Breast epithelium (tissue), 4 donors: ENCODE results near the gene SHC1. TPM values are rescaled to one million over a fixed set of nuclear protein-coding genes. Genes with fewer than 3 reads are reported as not detected.
A peak's percentile ranks its signal among the peaks of the same experiment; 100 is the strongest.
"Not testable (repeated sequence)": the region's sequence is repeated elsewhere in the genome, so short reads cannot be mapped to it uniquely, and the experiment has no call there.

Source experiments
- DNase-seq, 2 donors: peaks; one replicate each; pipeline ENCODE4 v3.0.0-alpha.2; 2019; ENCODE audit warnings: low spot score in 2 of 2
- H3K27ac ChIP-seq, 2 donors: fragments of 200-600 bp; sonication (generic) in 1 of 2; one replicate each; pipeline ENCODE4 v1.5.1; 2016 to 2019; ENCODE audit warnings: mild to moderate bottlenecking in 1 of 2
- H3K27me3 ChIP-seq, 2 donors: fragments of 200-600 bp; sonication (generic) in 1 of 2; one replicate each; pipeline versions ENCODE4 v1.5.1 to v1.6.0; 2017 to 2019; ENCODE audit warnings: control low read depth in 1 of 2, mild to moderate bottlenecking in 1 of 2
- H3K36me3 ChIP-seq: fragments of 200-600 bp; one replicate; pipeline ENCODE4 v1.5.1; 2019
- H3K4me1 ChIP-seq, 2 donors: fragments of 200-600 bp; sonication (generic); one replicate each; pipeline ENCODE4 v1.5.1; 2016 to 2019; ENCODE audit warnings: control low read depth in 1 of 2
- H3K4me3 ChIP-seq, 3 donors: fragments of 200-600 bp; sonication (generic); 1 replicate in 2 of 3; 2 replicates in 1 of 3; pipeline ENCODE4 v1.5.1; 2016 to 2019; ENCODE audit warnings: mild to moderate bottlenecking in 3 of 3, moderate library complexity in 2 of 3
- H3K9me3 ChIP-seq, 2 donors: fragments of 200-600 bp; sonication (generic) in 1 of 2; one replicate each; pipeline ENCODE4 v1.5.1; 2016 to 2019; ENCODE audit warnings: control low read depth in 1 of 2
- POLR2A ChIP-seq: fragments of 450-650 bp; IDR thresholded peaks from one replicate; pipeline ENCODE4 v1.6.1; 2016; ENCODE audit warnings: antibody characterized with exemption, mild to moderate bottlenecking, moderate library complexity
- POLR2AphosphoS5 ChIP-seq, 3 donors: sonication (generic); formaldehyde crosslinking; IDR thresholded peaks; one replicate each; pipeline ENCODE4 v1.6.1; 2017; ENCODE audit warnings: antibody characterized with exemption in 3 of 3
- intact Hi-C: fragments of 100-400 bp; cut with DNase I; formaldehyde crosslinking; loops from one replicate; pipeline ENCODE4 v1.15.1; 2023; ENCODE audit warnings: low total_unique reads
- total RNA-seq, 3 donors: library from RNA; depleted of rRNA; stranded (reverse); fragments of >200 nt; gene quantifications; one replicate each; pipeline ENCODE4 v1.1.0, GENCODE V29; 2016
- TF ChIP-seq, protein P1 (sequence below), 3 donors: fragments of 450-650 bp; IDR thresholded peaks; one replicate each; pipeline ENCODE4 v1.5.1; 2016 to 2017; ENCODE audit warnings: antibody characterized with exemption in 3 of 3, mild to moderate bottlenecking in 3 of 3, moderate library complexity in 3 of 3

The SHC1 gene
- total RNA-seq, 3 donors from 2014 or later = 94.4 to 177 (median 134) TPM

DNA sequence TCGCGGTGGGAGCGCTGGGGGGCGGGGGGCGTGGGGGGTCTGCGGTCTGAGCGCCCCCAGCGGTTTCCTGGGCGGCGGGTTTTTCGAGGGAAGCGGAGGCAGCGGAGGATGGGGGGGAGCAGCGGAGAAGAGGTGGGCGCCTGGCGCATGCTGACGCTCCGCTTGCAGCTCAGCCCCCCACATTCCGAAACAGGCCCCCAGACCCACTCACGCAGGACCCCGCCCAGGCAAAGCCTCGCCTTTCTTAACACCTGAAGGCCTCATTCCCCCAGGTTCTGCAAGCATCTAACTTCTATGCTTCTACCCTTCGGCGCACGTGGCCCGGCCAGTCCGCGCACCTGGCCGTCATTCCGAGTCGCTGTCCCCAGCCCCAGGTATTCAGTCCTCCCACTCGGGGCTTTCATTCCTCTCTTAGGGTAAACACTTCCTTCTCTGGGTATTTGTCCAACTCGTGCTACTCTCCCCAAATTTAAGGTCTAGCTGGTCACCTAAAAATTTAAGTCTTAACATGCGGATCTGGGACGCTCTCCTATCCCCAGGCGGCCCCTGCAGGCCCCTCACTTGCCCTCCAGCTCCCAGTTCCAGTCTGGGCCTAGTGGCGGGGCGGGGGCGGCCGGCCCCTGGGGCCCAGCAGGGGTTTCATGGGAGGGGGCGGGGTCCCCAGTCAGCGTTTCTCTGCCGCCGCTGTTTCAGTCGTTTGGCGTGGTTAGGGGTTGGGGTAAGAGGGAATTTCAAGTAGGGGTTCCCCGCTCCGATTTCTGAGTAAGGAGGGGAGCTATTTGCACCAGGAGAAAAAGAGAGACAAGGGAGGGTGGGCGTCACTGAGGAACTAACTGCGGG, 29.2 kb upstream of the SHC1 start:
- Histone ChIP-seq H3K4me1 (peaks cover 13 to 17% of the 10 kb centered on the region in 2 donors), H3K9me3 (no peaks in the 10 kb centered on the region), H3K27ac (peak overlapping the region; percentile 98 to 99), H3K4me3 (peak overlapping the region; percentile 89 to 95 (median 89)), H3K36me3 (no peaks in the 10 kb centered on the region), H3K27me3 (no peaks in the 10 kb centered on the region)
- DNase-seq = peak in 1 of 2 donors; percentile 68
- intact Hi-C loops = loop anchor here (1.0 kb wide), 1 partner anchor 38 kb away; the partner anchor contains the start of gene PYGO2
- no peak for TF ChIP-seq POLR2A
- peak in 1 of 3 donors; percentile 6 for TF ChIP-seq POLR2AphosphoS5 (IDR thresholded peaks at IDR 0.05)

DNA sequence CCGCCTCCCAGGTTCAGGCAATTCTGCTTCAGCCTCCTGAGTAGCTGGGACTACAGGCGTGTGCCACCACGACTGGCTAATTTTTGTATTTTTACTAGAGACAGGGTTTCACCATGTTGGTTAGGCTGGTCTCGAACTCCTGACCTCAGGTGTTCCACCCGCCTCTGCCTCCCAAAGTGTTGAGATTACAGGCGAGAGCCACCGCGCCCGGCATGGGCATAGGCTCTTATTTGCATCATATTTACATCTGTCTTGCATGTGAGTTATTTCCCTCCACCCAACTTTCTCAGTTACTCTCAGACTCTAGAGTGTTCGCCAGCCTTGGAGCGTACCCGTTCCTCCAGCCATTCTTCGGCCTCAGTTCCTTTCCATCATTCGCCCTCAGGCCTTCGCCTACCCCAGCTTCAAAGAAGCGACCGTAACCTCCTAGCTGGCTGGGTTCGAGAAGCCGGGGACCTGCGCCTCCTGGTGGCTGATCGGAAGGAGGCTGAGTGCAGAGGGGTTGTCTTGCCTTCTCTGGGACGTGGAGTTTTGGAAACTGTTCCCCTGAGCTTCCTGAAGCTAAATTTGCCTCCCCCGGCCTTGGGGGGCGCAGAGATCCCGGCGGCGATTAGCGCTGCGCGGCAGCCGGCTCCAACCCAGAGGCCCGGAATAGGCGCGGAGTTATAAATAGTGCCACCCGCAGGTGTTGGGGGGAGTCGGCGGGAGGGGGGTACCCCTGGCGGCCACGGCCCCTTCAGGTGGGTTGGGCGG, 28.4 kb upstream of the SHC1 start:
- Histone ChIP-seq H3K9me3 (no peaks in the 10 kb centered on the region), H3K27me3 (no peaks in the 10 kb centered on the region), H3K4me3 (peak overlapping the region; percentile 89 to 95 (median 89)), H3K4me1 (peaks cover 9 to 10% of the 10 kb centered on the region in 2 donors), H3K36me3 (no peaks in the 10 kb centered on the region), H3K27ac (peak overlapping the region; percentile 98 to 99)
- DNase-seq = no peak
- intact Hi-C loops = loop anchor here (1.0 kb wide), 1 partner anchor 38 kb away; the partner anchor contains the start of gene PYGO2
- no peak for TF ChIP-seq POLR2AphosphoS5 (IDR thresholded peaks at IDR 0.05)
- TF ChIP-seq POLR2A = no peak
- TF ChIP-seq, protein P1, sequence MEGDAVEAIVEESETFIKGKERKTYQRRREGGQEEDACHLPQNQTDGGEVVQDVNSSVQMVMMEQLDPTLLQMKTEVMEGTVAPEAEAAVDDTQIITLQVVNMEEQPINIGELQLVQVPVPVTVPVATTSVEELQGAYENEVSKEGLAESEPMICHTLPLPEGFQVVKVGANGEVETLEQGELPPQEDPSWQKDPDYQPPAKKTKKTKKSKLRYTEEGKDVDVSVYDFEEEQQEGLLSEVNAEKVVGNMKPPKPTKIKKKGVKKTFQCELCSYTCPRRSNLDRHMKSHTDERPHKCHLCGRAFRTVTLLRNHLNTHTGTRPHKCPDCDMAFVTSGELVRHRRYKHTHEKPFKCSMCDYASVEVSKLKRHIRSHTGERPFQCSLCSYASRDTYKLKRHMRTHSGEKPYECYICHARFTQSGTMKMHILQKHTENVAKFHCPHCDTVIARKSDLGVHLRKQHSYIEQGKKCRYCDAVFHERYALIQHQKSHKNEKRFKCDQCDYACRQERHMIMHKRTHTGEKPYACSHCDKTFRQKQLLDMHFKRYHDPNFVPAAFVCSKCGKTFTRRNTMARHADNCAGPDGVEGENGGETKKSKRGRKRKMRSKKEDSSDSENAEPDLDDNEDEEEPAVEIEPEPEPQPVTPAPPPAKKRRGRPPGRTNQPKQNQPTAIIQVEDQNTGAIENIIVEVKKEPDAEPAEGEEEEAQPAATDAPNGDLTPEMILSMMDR (IDR thresholded peaks at IDR 0.05) = peak; percentile 68 to 81 (median 80)

DNA sequence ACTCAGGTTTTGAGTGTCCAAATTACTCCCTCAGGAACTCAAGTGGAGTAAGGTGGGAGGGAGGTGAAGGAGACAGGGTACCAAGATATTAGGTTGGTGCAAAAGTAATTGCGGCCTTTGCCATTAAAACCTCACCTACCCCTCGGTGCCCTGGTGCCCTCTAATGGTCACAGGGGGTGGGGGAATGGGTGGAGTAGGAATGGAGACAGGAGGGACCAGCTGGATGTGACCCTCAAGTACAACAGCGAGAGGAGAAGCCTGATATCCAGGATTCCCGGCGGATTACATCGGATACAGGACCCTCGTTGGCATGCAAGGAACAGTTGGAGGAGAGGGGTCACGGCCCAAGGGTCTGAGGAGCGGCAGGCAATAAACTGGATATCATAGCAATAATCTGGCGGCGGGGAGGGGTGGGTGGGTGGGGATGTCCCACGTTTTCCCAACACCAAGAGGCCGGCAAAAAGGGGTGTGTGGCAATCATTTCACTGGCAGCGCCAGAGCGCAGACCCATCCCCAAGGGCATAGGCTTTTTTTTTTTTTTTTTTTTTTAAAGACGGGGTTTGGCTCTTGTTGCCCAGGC, 27.7 kb upstream of the SHC1 start:
- DNase-seq = no peak
- no peaks in the 10 kb centered on the region for H3K27me3 ChIP-seq
- H3K27ac ChIP-seq = no peak overlapping the region
- peaks cover 9 to 10% of the 10 kb centered on the region in 2 donors for H3K4me1 ChIP-seq
- no peaks in the 10 kb centered on the region for H3K36me3 ChIP-seq
- TF ChIP-seq POLR2A = no peak
- TF ChIP-seq, protein P1 (IDR thresholded peaks at IDR 0.05) = no peak
- no peak for TF ChIP-seq POLR2AphosphoS5 (IDR thresholded peaks at IDR 0.05)
- intact Hi-C loops = no loop called here
- H3K4me3 ChIP-seq = no peak overlapping the region
- no peaks in the 10 kb centered on the region for H3K9me3 ChIP-seq

DNA sequence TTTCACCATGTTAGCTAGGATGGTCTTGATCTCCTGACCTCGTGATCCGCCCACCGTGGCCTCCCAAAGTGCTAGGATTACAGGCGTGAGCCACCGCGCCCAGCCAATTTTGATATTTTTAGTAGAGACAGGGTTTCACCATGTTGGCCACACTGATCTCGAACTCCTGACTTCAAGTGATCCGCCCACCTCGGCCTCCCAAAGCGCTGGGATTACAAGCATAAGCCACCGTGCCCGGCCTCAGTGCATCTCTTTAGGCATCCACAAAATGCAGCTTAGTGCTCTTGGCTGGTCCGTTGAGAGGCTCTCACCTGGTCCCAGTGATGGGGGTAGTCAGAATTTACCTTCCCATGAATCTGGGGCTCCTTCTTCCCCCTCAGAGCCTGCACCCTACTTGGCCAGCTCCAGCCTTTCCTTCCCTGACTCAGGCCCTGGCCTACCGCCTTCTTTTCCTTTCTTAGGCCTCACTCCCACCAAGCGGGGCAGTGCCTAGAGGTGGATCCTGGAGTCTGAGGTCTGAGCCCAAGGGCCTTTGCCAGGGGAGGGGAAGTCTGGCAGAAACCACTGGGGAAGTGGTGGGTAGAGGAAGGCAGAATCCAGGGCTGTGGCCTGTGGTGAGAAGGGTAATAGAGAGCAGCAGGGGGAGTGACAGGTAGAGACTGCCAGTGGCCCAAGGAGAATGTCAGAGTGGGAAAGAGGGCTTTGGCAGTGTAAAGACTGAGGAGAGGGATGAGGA, 26.6 kb upstream of the SHC1 start:
- H3K27ac ChIP-seq = no peak overlapping the region
- H3K9me3 ChIP-seq = no peaks in the 10 kb centered on the region
- H3K36me3 ChIP-seq = no peaks in the 10 kb centered on the region
- intact Hi-C loops = no loop called here
- H3K4me1 ChIP-seq = peaks cover 9 to 10% of the 10 kb centered on the region in 2 donors
- TF ChIP-seq POLR2A = no peak
- no peaks in the 10 kb centered on the region for H3K27me3 ChIP-seq
- H3K4me3 ChIP-seq = no peak overlapping the region
- DNase-seq = no peak

DNA sequence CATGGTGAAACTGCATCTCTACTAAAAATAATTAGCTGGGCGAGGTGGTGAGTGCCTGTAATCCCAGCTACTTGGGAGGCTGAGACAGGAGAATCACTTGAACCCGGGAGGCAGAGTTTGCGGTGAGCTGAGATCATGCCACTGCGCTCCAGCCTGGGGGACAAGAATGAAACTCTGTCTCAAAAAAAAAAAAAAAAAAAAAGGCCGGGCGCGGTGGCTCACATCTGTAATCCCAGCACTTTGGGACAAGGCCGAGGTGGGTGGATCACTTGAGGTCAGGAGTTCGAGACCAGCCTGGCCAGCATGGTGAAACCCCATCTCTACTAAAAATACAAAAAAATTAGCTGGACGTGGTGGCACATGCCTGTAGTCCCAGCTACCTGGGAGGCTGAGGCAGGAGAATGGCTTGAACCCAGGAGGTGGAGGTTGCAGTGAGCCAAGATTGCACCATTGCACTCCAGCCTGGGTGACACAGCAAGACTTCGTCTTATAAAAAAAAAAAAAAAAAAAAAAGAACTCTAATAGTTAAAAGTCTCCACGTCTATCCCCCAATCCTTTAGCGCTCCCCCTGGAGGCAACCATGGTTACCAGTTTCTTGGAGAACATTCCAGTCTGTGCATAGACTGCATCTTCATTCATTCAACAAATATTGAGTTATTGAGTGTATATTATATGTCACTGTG, 24.9 kb upstream of the SHC1 start:
- H3K9me3 ChIP-seq, DNase-seq, H3K4me3 ChIP-seq, H3K27me3 ChIP-seq, H3K27ac ChIP-seq, H3K36me3 ChIP-seq, intact Hi-C loops: not testable (repeated sequence)
- H3K4me1 ChIP-seq = peaks cover 9 to 10% of the 10 kb centered on the region in 2 donors

DNA sequence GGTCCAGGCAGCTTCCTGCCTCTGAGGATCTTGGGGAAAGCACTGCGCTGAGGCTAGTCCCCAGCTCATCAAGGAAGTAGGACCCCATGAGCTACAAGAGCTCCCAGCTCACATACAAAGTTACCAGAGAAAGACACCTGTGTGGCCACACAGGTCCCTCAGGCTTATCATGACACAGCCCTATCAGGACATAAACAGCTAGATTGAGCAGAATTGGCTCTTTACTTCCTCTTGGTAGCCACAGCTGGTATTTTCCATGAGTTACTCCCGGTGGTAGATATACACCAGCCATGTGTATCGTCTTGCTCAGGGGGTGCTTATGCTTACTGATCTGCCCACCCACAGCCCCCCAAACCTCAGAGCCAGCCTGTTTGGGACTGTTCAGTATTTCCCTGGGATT, 24.0 kb upstream of the SHC1 start:
- Histone ChIP-seq H3K4me1 (peaks cover 3 to 9% of the 10 kb centered on the region in 2 donors), H3K27me3 (no peaks in the 10 kb centered on the region), H3K9me3 (no peaks in the 10 kb centered on the region), H3K4me3 (no peak overlapping the region), H3K27ac (no peak overlapping the region), H3K36me3 (no peaks in the 10 kb centered on the region)
- intact Hi-C loops = no loop called here
- TF ChIP-seq POLR2A = no peak
- TF ChIP-seq, protein P1 (IDR thresholded peaks at IDR 0.05) = no peak
- no peak for TF ChIP-seq POLR2AphosphoS5 (IDR thresholded peaks at IDR 0.05)
- DNase-seq = no peak
